ENCODE results near the gene KIAA0825. TPM values are rescaled to one million over a fixed set of nuclear protein-coding genes. Genes with fewer than 3 reads are reported as not detected.

The KIAA0825 gene
- total and polyA plus RNA-seq, 2 experiments from 2014 or later = 1.7 to 1.8 TPM

GRCh38 chr5:94285984-94286383 is 332.4 kb downstream of the KIAA0825 start (continued):
- TF ChIP-seq, protein P1, sequence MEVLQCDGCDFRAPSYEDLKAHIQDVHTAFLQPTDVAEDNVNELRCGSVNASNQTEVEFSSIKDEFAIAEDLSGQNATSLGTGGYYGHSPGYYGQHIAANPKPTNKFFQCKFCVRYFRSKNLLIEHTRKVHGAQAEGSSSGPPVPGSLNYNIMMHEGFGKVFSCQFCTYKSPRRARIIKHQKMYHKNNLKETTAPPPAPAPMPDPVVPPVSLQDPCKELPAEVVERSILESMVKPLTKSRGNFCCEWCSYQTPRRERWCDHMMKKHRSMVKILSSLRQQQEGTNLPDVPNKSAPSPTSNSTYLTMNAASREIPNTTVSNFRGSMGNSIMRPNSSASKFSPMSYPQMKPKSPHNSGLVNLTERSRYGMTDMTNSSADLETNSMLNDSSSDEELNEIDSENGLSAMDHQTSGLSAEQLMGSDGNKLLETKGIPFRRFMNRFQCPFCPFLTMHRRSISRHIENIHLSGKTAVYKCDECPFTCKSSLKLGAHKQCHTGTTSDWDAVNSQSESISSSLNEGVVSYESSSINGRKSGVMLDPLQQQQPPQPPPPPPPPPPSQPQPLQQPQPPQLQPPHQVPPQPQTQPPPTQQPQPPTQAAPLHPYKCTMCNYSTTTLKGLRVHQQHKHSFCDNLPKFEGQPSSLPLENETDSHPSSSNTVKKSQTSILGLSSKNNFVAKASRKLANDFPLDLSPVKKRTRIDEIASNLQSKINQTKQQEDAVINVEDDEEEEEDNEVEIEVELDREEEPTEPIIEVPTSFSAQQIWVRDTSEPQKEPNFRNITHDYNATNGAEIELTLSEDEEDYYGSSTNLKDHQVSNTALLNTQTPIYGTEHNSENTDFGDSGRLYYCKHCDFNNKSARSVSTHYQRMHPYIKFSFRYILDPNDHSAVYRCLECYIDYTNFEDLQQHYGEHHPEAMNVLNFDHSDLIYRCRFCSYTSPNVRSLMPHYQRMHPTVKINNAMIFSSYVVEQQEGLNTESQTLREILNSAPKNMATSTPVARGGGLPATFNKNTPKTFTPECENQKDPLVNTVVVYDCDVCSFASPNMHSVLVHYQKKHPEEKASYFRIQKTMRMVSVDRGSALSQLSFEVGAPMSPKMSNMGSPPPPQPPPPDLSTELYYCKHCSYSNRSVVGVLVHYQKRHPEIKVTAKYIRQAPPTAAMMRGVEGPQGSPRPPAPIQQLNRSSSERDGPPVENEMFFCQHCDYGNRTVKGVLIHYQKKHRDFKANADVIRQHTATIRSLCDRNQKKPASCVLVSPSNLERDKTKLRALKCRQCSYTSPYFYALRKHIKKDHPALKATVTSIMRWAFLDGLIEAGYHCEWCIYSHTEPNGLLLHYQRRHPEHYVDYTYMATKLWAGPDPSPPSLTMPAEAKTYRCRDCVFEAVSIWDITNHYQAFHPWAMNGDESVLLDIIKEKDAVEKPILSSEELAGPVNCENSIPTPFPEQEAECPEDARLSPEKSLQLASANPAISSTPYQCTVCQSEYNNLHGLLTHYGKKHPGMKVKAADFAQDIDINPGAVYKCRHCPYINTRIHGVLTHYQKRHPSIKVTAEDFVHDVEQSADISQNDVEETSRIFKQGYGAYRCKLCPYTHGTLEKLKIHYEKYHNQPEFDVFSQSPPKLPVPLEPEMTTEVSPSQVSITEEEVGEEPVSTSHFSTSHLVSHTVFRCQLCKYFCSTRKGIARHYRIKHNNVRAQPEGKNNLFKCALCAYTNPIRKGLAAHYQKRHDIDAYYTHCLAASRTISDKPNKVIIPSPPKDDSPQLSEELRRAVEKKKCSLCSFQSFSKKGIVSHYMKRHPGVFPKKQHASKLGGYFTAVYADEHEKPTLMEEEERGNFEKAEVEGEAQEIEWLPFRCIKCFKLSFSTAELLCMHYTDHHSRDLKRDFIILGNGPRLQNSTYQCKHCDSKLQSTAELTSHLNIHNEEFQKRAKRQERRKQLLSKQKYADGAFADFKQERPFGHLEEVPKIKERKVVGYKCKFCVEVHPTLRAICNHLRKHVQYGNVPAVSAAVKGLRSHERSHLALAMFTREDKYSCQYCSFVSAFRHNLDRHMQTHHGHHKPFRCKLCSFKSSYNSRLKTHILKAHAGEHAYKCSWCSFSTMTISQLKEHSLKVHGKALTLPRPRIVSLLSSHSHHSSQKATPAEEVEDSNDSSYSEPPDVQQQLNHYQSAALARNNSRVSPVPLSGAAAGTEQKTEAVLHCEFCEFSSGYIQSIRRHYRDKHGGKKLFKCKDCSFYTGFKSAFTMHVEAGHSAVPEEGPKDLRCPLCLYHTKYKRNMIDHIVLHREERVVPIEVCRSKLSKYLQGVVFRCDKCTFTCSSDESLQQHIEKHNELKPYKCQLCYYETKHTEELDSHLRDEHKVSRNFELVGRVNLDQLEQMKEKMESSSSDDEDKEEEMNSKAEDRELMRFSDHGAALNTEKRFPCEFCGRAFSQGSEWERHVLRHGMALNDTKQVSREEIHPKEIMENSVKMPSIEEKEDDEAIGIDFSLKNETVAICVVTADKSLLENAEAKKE (CRISPR knock-in tag; IDR thresholded peaks at IDR 0.05) = no peak
- TF ChIP-seq CREB1 (CRISPR knock-in tag; IDR thresholded peaks at IDR 0.05; ENCODE audit: low read depth) (no peak), EZH2 (IDR thresholded peaks at IDR 0.05; ENCODE audit: low read depth, unreplicated experiment) (no peak), EZH2phosphoT487 (IDR thresholded peaks at IDR 0.05; ENCODE audit: unreplicated experiment) (no peak), ZNF114 (CRISPR knock-in tag; IDR thresholded peaks at IDR 0.05) (no peak), STAT1 (IDR thresholded peaks at IDR 0.05; ENCODE audit: unreplicated experiment) (no peak), NANOG (IDR thresholded peaks at IDR 0.05; ENCODE audit: borderline replicate concordance) (no peak)

GRCh38 chr5:94283093-94283492 is 335.3 kb downstream of the KIAA0825 start:
- no peak overlapping the region for H3K4me3 ChIP-seq
- Mint-ChIP-seq H3K27me3 (ENCODE audit: insufficient read depth, low read depth, poor library complexity) (peaks cover 1% of the 10 kb centered on the region), H3K9me3 (no peaks in the 10 kb centered on the region), H3K4me3 (no peak overlapping the region), H3K27ac (no peak overlapping the region), H3K4me1 (peaks cover 14% of the 10 kb centered on the region), H3K36me3 (ENCODE audit: low read depth) (no peaks in the 10 kb centered on the region)
- peaks cover 6% of the 10 kb centered on the region; the same call in 1 of the 2 replicates for H4K20me1 ChIP-seq (replicated peaks; ENCODE audit: insufficient read depth)
- H3K4me1 ChIP-seq (ENCODE audit: insufficient read depth) = peaks cover 17% of the 10 kb centered on the region
- H3K27me3 ChIP-seq (ENCODE audit: insufficient read depth) = no peaks in the 10 kb centered on the region
- H3K4me2 ChIP-seq = no peak overlapping the region
- no peak overlapping the region for H3K27ac ChIP-seq (ENCODE audit: low read depth)
- ATAC-seq (no peak), DNase-seq (ENCODE audit: low spot score) (no peak)
- H3K79me2 ChIP-seq (replicated peaks; ENCODE audit: insufficient read depth) = peaks cover 87% of the 10 kb centered on the region
- H2AFZ ChIP-seq = no peak overlapping the region
- H3K36me3 ChIP-seq (ENCODE audit: insufficient read depth) = no peaks in the 10 kb centered on the region
- no peaks in the 10 kb centered on the region for H3K9me2 ChIP-seq (ENCODE audit: insufficient read depth)
- H3F3A ChIP-seq (replicated peaks; ENCODE audit: low read depth) = no peaks in the 10 kb centered on the region; the same call in 1 of the 2 replicates
- TF ChIP-seq, protein P2, sequence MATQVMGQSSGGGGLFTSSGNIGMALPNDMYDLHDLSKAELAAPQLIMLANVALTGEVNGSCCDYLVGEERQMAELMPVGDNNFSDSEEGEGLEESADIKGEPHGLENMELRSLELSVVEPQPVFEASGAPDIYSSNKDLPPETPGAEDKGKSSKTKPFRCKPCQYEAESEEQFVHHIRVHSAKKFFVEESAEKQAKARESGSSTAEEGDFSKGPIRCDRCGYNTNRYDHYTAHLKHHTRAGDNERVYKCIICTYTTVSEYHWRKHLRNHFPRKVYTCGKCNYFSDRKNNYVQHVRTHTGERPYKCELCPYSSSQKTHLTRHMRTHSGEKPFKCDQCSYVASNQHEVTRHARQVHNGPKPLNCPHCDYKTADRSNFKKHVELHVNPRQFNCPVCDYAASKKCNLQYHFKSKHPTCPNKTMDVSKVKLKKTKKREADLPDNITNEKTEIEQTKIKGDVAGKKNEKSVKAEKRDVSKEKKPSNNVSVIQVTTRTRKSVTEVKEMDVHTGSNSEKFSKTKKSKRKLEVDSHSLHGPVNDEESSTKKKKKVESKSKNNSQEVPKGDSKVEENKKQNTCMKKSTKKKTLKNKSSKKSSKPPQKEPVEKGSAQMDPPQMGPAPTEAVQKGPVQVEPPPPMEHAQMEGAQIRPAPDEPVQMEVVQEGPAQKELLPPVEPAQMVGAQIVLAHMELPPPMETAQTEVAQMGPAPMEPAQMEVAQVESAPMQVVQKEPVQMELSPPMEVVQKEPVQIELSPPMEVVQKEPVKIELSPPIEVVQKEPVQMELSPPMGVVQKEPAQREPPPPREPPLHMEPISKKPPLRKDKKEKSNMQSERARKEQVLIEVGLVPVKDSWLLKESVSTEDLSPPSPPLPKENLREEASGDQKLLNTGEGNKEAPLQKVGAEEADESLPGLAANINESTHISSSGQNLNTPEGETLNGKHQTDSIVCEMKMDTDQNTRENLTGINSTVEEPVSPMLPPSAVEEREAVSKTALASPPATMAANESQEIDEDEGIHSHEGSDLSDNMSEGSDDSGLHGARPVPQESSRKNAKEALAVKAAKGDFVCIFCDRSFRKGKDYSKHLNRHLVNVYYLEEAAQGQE (IDR thresholded peaks at IDR 0.05; ENCODE audit: unreplicated experiment) = no peak
- TF ChIP-seq JUNB (IDR thresholded peaks at IDR 0.05; ENCODE audit: unreplicated experiment) (no peak), EZH2phosphoT487 (IDR thresholded peaks at IDR 0.05; ENCODE audit: unreplicated experiment) (no peak)
- TF ChIP-seq, protein P3, sequence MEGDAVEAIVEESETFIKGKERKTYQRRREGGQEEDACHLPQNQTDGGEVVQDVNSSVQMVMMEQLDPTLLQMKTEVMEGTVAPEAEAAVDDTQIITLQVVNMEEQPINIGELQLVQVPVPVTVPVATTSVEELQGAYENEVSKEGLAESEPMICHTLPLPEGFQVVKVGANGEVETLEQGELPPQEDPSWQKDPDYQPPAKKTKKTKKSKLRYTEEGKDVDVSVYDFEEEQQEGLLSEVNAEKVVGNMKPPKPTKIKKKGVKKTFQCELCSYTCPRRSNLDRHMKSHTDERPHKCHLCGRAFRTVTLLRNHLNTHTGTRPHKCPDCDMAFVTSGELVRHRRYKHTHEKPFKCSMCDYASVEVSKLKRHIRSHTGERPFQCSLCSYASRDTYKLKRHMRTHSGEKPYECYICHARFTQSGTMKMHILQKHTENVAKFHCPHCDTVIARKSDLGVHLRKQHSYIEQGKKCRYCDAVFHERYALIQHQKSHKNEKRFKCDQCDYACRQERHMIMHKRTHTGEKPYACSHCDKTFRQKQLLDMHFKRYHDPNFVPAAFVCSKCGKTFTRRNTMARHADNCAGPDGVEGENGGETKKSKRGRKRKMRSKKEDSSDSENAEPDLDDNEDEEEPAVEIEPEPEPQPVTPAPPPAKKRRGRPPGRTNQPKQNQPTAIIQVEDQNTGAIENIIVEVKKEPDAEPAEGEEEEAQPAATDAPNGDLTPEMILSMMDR (conservative IDR thresholded peaks at IDR 0.05; ENCODE audit: low read depth in 2 of 2) = no peak

Data from GM23338 (cell line).